Right atrium auricular region (tissue), 2 donors: ENCODE results near the gene PID1. TPM values are rescaled to one million over a fixed set of nuclear protein-coding genes. Genes with fewer than 3 reads are reported as not detected.

Source experiments
- DNase-seq: peaks from one replicate; pipeline ENCODE4 v3.0.0-alpha.2; 2019; ENCODE audit warnings: low spot score
- H3K27ac ChIP-seq, 2 donors: fragments of 200-600 bp; sonication (generic); 1 replicate in 1 of 2; 2 replicates in 1 of 2; pipeline ENCODE4 v1.5.1; 2016 to 2019
- H3K27me3 ChIP-seq, 2 donors: fragments of 200-600 bp; sonication (generic); one replicate each; pipeline versions ENCODE4 v1.5.1 to v1.6.0; 2017 to 2019
- H3K36me3 ChIP-seq: fragments of 200-600 bp; sonication (generic); one replicate; pipeline ENCODE4 v1.5.1; 2016
- H3K4me1 ChIP-seq, 2 donors: fragments of 200-600 bp; sonication (generic); one replicate each; pipeline versions ENCODE4 v1.5.1 to v1.6.0; 2017 to 2019
- H3K4me3 ChIP-seq, 2 donors: fragments of 200-600 bp; sonication (generic); 1 replicate in 1 of 2; 2 replicates in 1 of 2; pipeline ENCODE4 v1.5.1; 2017 to 2019; ENCODE audit warnings: mild to moderate bottlenecking in 1 of 2, moderate library complexity in 1 of 2
- H3K9me3 ChIP-seq, 2 donors: fragments of 200-600 bp; sonication (generic); one replicate each; pipeline ENCODE4 v1.5.1; 2019
- CTCF ChIP-seq, 2 donors: fragments of 200-600 bp; sonication (generic); IDR thresholded peaks; one replicate each; pipeline ENCODE4 v1.5.1; 2019; ENCODE audit warnings: antibody characterized with exemption in 2 of 2
- total RNA-seq, 2 donors: library from RNA; depleted of rRNA; stranded (reverse); fragments of >200 nt; gene quantifications; one replicate each; pipeline ENCODE4 v1.1.0, GENCODE V29; 2016

The PID1 gene
- total RNA-seq, 2 donors from 2014 or later, result 9.1 to 24.0 TPM

GRCh38 chr2:229300790-229301189, 29.7 kb upstream of the PID1 start:
- Histone ChIP-seq H3K36me3 (no peaks in the 10 kb centered on the region), H3K4me1 (peaks cover 0 to 5% of the 10 kb centered on the region in 2 donors), H3K27ac (peak overlapping the region in 1 of 2 donors; percentile 36), H3K27me3 (no peaks in the 10 kb centered on the region), H3K4me3 (no peak overlapping the region), H3K9me3 (no peaks in the 10 kb centered on the region)
- no peak for TF ChIP-seq CTCF (IDR thresholded peaks at IDR 0.05)
- DNase-seq, result no peak

- Histone ChIP-seq H3K27me3 (no peaks in the 10 kb centered on the region), H3K4me1 (peaks cover 0 to 8% of the 10 kb centered on the region in 2 donors), H3K36me3 (no peaks in the 10 kb centered on the region), H3K9me3 (no peaks in the 10 kb centered on the region), H3K27ac (peak overlapping the region in 1 of 2 donors; percentile 36), H3K4me3 (no peak overlapping the region)
- no peak for TF ChIP-seq CTCF (IDR thresholded peaks at IDR 0.05)
- no peak for DNase-seq
These were observed 29.3 kb upstream of the PID1 start for GRCh38 chr2:229300371-229300770.

GRCh38 chr2:229297247-229297646, 26.2 kb upstream of the PID1 start:
- TF ChIP-seq CTCF (IDR thresholded peaks at IDR 0.05), result no peak
- H3K27ac ChIP-seq, result peak overlapping the region in 1 of 2 donors; percentile 41
- peaks cover 0 to 8% of the 10 kb centered on the region in 2 donors for H3K4me1 ChIP-seq
- H3K9me3 ChIP-seq, result no peaks in the 10 kb centered on the region
- no peak for DNase-seq
- H3K36me3 ChIP-seq, result no peaks in the 10 kb centered on the region
- no peak overlapping the region for H3K4me3 ChIP-seq
- no peaks in the 10 kb centered on the region for H3K27me3 ChIP-seq

GRCh38 chr2:229296536-229296935, 25.4 kb upstream of the PID1 start:
- H3K9me3 ChIP-seq, result no peaks in the 10 kb centered on the region
- H3K4me1 ChIP-seq, result peaks cover 0 to 8% of the 10 kb centered on the region in 2 donors
- no peaks in the 10 kb centered on the region for H3K27me3 ChIP-seq
- no peak for DNase-seq
- H3K27ac ChIP-seq, result peak overlapping the region in 1 of 2 donors; percentile 41
- no peaks in the 10 kb centered on the region for H3K36me3 ChIP-seq
- H3K4me3 ChIP-seq, result no peak overlapping the region
- no peak for TF ChIP-seq CTCF (IDR thresholded peaks at IDR 0.05)

GRCh38 chr2:229296016-229296415, 24.9 kb upstream of the PID1 start:
- Histone ChIP-seq H3K9me3 (no peaks in the 10 kb centered on the region), H3K4me1 (peaks cover 0 to 4% of the 10 kb centered on the region in 2 donors), H3K36me3 (no peaks in the 10 kb centered on the region), H3K27me3 (no peaks in the 10 kb centered on the region), H3K27ac (peak overlapping the region in 1 of 2 donors; percentile 41), H3K4me3 (no peak overlapping the region)
- TF ChIP-seq CTCF (IDR thresholded peaks at IDR 0.05), result no peak
- DNase-seq, result no peak

GRCh38 chr2:229287823-229288222, 16.7 kb upstream of the PID1 start:
- no peak for TF ChIP-seq CTCF (IDR thresholded peaks at IDR 0.05)
- Histone ChIP-seq H3K9me3 (no peaks in the 10 kb centered on the region), H3K27me3 (no peaks in the 10 kb centered on the region), H3K27ac (no peak overlapping the region), H3K36me3 (no peaks in the 10 kb centered on the region), H3K4me1 (no peaks in the 10 kb centered on the region), H3K4me3 (no peak overlapping the region)
- DNase-seq, result no peak
